GM10248 (cell line): ENCODE results near the gene CLTRN.
"Not testable (repeated sequence)": the region's sequence is repeated elsewhere in the genome, so short reads cannot be mapped to it uniquely, and the experiment has no call there.

Experiments used
- CTCF ChIA-PET: fragments of 300-600 bp; sonication (Branson Sonifier 250); formaldehyde crosslinking; extraction: SDS; loops from one replicate; lab custom pipeline; 2021; ENCODE audit warnings: antibody characterized with exemption; lab: Yijun Ruan, JAX
- POLR2A ChIA-PET: fragments of 350-650 bp; sonication (Branson Sonifier 250); formaldehyde crosslinking; extraction: SDS; loops from one replicate; lab custom pipeline; 2020; ENCODE audit warnings: antibody characterized with exemption; lab: Yijun Ruan, JAX
- DNase-seq: peaks from one replicate; pipeline ENCODE4 v3.0.0; 2012; ENCODE audit errors: extremely low spot score
- CTCF ChIP-seq: IDR thresholded peaks from 2 replicates; pipeline ENCODE4 v1.5.1; 2012; ENCODE audit warnings: mild to moderate bottlenecking, low read depth; ENCODE audit errors: extremely low read depth, missing control alignments, control extremely low read depth

CLTRN gene

GRCh38 chrX:15664487-15665444 is at the start of gene CLTRN:
Gene CLTRN, minus strand, starts transcription at chrX:15664805. Its CDS starts 30 bp downstream, at chrX:15664775.
- CTCF ChIA-PET: no interaction called here
- POLR2A ChIA-PET: no interaction called here
- no peak for TF ChIP-seq CTCF
- no peak for DNase-seq

- POLR2A ChIA-PET, DNase-seq, CTCF ChIA-PET: not testable (repeated sequence)
Measured at GRCh38 chrX:15704273-15704672, 39.7 kb upstream of the CLTRN start.

- CTCF ChIA-PET, DNase-seq, POLR2A ChIA-PET: not testable (repeated sequence)
Measured at GRCh38 chrX:15703809-15704208, 39.2 kb upstream of the CLTRN start.

- no peak for DNase-seq
- TF ChIP-seq CTCF: no peak
- CTCF ChIA-PET: interaction anchor here (1.0 kb wide), 1 partner anchor 8 kb away, joined by 4 read pairs; no protein-coding TSS in a partner anchor
- POLR2A ChIA-PET: no interaction called here
Measured at GRCh38 chrX:15702488-15703371, 38.1 kb upstream of the CLTRN start.

- no peak for DNase-seq
- ChIA-PET POLR2A (no interaction called here), CTCF (no interaction called here)
- TF ChIP-seq CTCF: no peak
Measured at GRCh38 chrX:15696516-15696915, 31.9 kb upstream of the CLTRN start.

- no peak for TF ChIP-seq CTCF
- DNase-seq: no peak
- CTCF ChIA-PET: interaction anchor here (0.9 to 1.3 kb wide), 6 partner anchors 8 to 278 kb away, joined by 3 to 4 read pairs (median 3); no protein-coding TSS in a partner anchor
- POLR2A ChIA-PET: no interaction called here
Measured at GRCh38 chrX:15694941-15695451, 30.4 kb upstream of the CLTRN start.
